ENCODE measurements around the gene AMPH.

DNA sequence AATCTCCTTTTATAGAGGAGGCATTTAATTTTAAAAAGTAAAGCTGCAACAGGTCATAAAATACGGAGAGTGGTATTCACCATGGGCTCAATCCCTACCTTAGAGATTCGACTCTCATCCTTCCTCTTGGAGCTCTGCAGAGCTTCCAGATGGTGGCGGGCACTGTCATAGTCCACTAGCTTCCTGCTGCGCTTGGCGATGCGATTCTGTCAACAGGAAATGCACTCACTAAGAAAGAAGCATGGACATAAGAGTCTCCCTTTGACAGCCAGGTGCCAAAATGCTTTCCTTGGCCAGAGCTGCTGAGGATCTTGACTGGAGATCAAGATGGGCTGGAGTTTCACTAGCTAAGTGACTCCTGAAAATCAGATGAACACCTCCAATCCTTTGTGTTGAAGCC, 154.4 kb downstream of the AMPH start:
- TF ChIP-seq, protein P1, sequence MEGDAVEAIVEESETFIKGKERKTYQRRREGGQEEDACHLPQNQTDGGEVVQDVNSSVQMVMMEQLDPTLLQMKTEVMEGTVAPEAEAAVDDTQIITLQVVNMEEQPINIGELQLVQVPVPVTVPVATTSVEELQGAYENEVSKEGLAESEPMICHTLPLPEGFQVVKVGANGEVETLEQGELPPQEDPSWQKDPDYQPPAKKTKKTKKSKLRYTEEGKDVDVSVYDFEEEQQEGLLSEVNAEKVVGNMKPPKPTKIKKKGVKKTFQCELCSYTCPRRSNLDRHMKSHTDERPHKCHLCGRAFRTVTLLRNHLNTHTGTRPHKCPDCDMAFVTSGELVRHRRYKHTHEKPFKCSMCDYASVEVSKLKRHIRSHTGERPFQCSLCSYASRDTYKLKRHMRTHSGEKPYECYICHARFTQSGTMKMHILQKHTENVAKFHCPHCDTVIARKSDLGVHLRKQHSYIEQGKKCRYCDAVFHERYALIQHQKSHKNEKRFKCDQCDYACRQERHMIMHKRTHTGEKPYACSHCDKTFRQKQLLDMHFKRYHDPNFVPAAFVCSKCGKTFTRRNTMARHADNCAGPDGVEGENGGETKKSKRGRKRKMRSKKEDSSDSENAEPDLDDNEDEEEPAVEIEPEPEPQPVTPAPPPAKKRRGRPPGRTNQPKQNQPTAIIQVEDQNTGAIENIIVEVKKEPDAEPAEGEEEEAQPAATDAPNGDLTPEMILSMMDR (IDR thresholded peaks at IDR 0.05; ENCODE audit: insufficient read depth, low read length, poor library complexity, severe bottlenecking): no peak
- no peak for TF ChIP-seq EZH2phosphoT487 (conservative IDR thresholded peaks at IDR 0.05; ENCODE audit: low read length)

All from SU-DHL-6 (cell line).